Activated naive CD4-positive, alpha-beta T cell treated with anti-CD3 and anti-CD28 coated beads, Interleukin-2, amount 50 U/mL, for 16 hours (primary cell): ENCODE measurements around the gene ANKS1A.
"Not testable (repeated sequence)": the region's sequence is repeated elsewhere in the genome, so short reads cannot be mapped to it uniquely, and the experiment has no call there.

ENCODE experiments used
- DNase-seq: peaks from one replicate; pipeline ENCODE4 v3.0.0-alpha.2; 2020

ANKS1A gene

GRCh38 chr6:35088281-35089215 is 199.5 kb downstream of the ANKS1A start:
- DNase-seq: no peak

DNA sequence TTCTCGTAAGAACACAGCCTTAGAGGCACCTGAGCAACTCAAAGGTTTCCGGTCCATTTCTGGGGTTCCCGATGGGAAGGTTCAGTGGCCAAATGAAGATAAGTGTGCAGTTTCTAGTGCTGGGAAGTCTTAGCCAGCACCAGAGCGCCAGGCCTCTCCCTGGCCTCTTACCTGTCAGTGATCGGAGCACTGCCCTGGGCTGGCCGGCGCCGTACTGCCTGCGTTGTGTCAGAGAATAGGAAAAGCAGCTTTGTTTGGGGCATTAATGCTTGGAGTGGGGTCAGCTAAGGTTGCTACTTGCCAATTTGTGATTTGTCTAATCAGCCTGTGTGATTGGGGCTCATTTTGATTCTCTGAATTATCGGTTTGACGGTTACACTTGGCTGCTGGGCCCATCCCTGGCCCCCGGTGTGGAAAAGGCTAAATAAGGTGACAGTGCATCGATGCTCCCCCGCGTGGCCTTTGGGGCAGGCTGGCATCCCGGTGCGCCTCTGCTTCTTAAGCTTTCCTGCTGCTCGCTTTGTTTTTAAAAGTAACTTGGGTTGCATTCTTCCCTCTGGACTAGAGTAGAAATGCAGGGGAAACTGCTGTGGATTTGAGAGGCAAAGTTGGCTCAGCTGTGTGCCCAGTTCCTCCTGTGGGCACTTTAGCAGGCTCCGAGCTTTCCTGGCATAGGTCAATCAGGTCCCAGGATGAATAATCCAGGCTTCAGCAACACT is 200.3 kb downstream of the ANKS1A start:
- DNase-seq: no peak

DNA sequence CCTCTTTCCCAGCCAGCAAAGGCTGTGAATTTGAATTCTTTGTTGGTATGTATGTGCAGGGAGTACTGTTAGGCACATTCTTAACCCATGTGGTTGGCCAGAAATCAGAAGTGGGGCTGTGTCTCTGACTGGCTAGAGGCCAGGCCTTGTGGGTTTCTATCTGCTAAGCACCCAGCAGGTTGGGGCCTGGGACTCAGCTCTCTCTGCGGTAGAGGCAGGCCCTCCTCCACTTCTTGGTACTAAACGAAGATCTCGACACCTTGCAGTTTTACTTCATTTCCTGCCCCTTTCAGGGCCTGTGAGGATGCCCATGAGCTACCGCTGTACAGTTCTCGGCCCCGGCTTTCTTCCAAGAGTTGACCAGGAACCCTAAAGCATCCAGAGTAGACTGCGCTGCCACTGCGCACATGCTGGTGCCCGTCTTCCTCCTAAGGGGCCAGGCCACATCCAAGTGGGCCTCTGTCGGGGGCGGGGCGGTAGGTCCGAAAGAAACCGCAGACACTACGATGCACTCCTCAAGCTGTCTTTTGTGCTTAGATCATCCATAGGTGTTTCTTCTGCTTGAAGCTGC is 201.0 kb downstream of the ANKS1A start:
- DNase-seq: no peak

GRCh38 chr6:35090734-35091133 is 201.7 kb downstream of the ANKS1A start:
- DNase-seq: no peak

GRCh38 chr6:35091346-35092083 is 202.5 kb downstream of the ANKS1A start:
- no peak for DNase-seq

DNA sequence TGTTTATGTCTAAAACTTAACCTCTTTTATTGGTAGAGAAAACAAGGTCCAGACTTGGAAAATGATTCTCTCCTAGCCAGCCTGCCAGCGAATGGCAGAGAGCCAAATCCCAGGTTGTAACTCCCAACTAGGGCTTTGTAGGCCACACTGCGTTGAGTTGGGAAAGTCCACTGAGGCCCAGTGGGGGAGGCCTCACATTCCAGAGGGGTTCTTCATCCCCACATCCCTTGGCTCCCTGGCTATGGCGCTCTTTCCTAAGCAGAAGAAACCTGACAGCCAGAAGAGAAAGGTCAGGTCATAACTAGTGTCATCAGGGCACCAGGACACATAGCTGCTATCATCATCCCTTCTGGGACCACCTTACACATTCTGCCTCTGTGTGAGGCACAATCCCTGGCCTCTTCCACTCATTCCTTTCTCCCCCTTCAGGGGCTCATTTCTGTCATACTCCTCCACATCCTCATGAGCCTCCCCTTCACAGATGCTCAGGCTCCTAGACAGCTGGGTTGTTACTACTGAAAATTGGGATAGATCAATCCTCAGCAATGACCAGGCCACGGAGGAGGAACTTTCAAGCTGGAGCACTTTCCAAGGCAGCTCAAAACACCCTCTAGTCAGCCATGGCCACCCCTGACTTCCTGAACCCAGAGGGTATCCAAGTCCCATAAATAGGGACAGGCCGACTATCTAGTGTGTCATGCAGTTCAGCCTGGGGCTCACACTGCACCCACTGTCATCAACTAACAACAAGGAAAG is 203.5 kb downstream of the ANKS1A start:
- DNase-seq: no peak

- no peak for DNase-seq
These were observed 204.0 kb downstream of the ANKS1A start for GRCh38 chr6:35093118-35093445.

GRCh38 chr6:35093783-35094182 is 204.7 kb downstream of the ANKS1A start:
- no peak for DNase-seq

DNA sequence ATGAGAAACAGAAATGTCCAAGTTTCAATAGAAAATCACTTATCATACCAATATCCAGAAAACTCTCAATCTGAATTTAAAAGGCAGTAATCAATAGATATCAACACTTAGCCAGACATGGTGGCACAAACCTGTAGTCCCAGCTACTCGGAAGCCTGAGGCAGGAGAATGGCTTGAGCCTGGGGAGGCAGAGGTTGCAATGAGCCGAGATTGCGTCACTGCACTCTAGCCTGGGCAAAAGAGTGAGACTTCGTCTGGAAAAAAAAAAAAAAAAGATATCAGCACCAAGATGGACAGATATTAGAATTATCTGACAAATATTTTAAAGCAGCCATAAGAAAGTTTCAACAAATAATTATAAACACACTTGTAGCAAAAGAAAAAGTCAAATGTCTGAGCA is 205.1 kb downstream of the ANKS1A start:
- DNase-seq: no peak

GRCh38 chr6:35096129-35096862 is 207.2 kb downstream of the ANKS1A start:
- no peak for DNase-seq

GRCh38 chr6:35099116-35099515 is 210.1 kb downstream of the ANKS1A start:
- DNase-seq: no peak

DNA sequence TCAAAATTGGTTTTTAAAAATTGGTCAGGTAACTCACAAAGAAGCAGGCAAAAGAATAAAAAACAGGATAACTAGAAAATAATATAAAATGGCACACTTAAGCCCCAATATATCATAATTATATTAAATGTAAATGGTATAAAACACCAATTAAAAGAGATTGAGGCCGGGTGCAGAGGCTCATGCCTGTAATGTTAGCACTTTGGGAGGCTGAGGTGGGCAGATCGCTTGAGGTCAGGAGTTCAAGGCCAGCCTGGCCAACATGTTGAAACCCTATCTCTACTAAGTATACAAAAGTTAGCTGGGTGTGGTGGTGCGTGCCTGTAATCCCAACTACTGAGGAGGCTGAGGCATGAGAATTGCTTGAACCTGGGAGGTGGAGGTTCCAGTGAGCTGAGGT is 216.0 kb downstream of the ANKS1A start:
- no peak for DNase-seq

DNA sequence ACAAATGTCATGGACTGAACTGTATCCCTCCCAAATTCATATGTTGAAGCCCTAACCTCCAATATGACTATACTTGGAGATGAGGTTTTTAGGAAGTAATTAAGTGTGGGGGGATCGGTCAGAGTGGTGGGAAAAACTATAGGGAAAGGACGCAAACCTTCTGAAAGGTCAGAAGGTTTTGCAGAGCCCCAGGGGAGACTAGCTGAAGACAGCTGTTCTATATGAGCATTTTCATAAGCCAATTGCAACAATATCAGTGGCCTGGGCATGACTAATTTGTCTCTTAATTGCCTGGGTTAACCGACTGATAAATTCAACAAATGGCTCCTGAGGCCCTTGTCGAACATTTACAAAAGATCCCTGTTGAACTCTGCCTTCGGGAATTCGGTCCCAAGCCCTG is 217.0 kb downstream of the ANKS1A start:
- DNase-seq: not testable (repeated sequence)

DNA sequence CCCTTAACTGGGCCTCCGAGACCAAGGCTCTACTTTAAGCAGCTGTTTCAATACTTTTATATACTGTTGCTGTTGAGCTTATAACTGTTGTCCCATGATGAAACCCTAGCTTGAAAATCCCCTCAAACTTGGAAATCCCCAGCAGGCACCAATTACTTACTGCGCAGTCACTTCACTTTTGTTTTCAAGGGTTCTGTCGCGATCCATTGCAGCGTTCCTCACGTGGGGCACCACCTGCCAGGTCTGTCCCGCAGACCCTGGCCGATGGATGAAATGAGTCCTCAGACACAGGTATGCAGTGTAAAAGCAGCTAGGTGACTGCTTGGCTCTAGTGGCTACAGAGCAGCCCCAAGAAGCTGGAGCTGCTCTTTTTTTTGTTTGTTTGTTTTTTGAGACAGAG is 218.2 kb downstream of the ANKS1A start:
- DNase-seq: not testable (repeated sequence)

GRCh38 chr6:35107761-35108160 is 218.7 kb downstream of the ANKS1A start:
- DNase-seq: not testable (repeated sequence)

GRCh38 chr6:35108309-35108885 is 219.3 kb downstream of the ANKS1A start:
- no peak for DNase-seq

- no peak for DNase-seq
These were observed 231.7 kb downstream of the ANKS1A start for GRCh38 chr6:35120746-35121145.

DNA sequence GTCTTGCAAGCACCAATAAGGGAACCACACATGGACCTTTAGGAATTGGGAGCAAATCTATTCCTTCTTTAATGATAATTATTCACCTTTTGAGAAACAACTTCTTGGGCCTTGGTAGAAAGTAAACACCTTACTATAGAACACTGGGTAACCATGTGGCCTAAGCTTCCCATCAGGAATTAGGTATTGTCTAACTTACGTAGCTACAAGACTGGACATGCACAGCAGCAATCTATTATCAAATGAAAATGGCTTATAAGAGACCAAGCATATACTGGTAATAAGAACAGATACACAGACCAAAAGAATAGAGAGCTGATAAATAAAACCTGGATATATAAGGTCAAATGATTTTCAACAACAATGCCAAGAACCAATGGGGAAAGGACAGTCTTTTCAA is 235.3 kb downstream of the ANKS1A start:
- no peak for DNase-seq

DNA sequence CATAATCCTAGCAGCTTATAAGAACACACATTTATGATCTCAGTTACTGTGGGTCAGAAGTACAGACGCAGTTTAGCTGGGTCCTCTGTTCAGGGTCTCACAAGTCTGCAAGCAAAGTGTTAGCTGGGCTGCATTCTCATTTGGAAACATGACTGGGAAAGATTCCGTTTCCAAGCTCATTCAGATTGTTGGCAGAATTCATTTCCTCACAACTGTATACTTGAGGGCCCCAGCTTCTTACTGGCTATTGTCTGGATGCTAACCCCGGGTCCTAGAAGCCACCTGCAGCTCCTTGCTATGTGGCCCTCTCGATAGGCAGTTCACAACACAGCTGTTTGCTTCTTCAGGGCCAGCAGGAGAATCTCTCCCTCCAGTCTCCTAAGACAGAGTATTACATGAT is 239.0 kb downstream of the ANKS1A start:
- no peak for DNase-seq

- DNase-seq: no peak
These were observed 239.4 kb downstream of the ANKS1A start for GRCh38 chr6:35128496-35128895.

DNA sequence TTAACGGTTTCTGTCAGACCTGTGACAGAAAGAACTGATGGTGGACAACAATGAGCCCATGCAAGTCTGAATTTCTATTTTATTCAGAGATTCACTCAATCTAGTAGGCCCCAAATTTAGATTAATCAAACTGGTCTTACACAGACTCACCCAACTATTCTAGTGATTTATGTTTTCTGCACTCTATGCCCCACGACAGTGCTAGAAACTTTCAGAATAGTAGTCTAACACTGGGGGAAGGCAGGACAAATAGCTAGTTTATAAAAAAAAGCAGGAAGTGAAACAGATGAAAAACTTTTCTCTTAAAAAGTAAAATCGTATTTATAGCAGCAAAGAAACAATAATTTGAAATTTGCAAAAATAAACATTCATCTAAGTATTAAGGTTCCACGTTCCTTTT is 247.1 kb downstream of the ANKS1A start:
- no peak for DNase-seq
